Measurements from ENCODE around the gene ASPSCR1. TPM values are rescaled to one million over a fixed set of nuclear protein-coding genes. Genes with fewer than 3 reads are reported as not detected.

ASPSCR1 gene
- total RNA-seq, 1 donor from 2014 or later = 25.6 TPM

- H3K27ac Mint-ChIP-seq (ENCODE audit: unreplicated experiment) = no peak overlapping the region
- TF ChIP-seq CTCF (IDR thresholded peaks at IDR 0.05; ENCODE audit: unreplicated experiment) = no peak
- peaks cover 9% of the 10 kb centered on the region for H3K4me1 Mint-ChIP-seq (ENCODE audit: unreplicated experiment)
- H3K27me3 Mint-ChIP-seq (ENCODE audit: unreplicated experiment) = peaks cover 22% of the 10 kb centered on the region
- no peak for DNase-seq (ENCODE audit: low spot score)
- H3K4me3 Mint-ChIP-seq (ENCODE audit: unreplicated experiment) = no peak overlapping the region
- H3K9me3 Mint-ChIP-seq (ENCODE audit: unreplicated experiment) = no peaks in the 10 kb centered on the region
- peaks cover 5% of the 10 kb centered on the region for H3K36me3 Mint-ChIP-seq (ENCODE audit: low read depth, unreplicated experiment)
Measured at GRCh38 chr17:81930142-81931125, 47.0 kb upstream of the ASPSCR1 start.

- no peaks in the 10 kb centered on the region for H3K9me3 Mint-ChIP-seq (ENCODE audit: unreplicated experiment)
- H3K36me3 Mint-ChIP-seq (ENCODE audit: low read depth, unreplicated experiment) = peaks cover 5% of the 10 kb centered on the region
- no peak for TF ChIP-seq CTCF (IDR thresholded peaks at IDR 0.05; ENCODE audit: unreplicated experiment)
- peaks cover 8% of the 10 kb centered on the region for H3K4me1 Mint-ChIP-seq (ENCODE audit: unreplicated experiment)
- no peak overlapping the region for H3K27ac Mint-ChIP-seq (ENCODE audit: unreplicated experiment)
- peaks cover 19% of the 10 kb centered on the region for H3K27me3 Mint-ChIP-seq (ENCODE audit: unreplicated experiment)
- no peak overlapping the region for H3K4me3 Mint-ChIP-seq (ENCODE audit: unreplicated experiment)
- DNase-seq (ENCODE audit: low spot score) = no peak
Measured at GRCh38 chr17:81931189-81931556, 46.3 kb upstream of the ASPSCR1 start.

GRCh38 chr17:81931557-81932332 lies 45.7 kb upstream of the ASPSCR1 start:
- H3K4me1 Mint-ChIP-seq (ENCODE audit: unreplicated experiment) = peaks cover 4% of the 10 kb centered on the region
- no peak for DNase-seq (ENCODE audit: low spot score)
- no peak overlapping the region for H3K27ac Mint-ChIP-seq (ENCODE audit: unreplicated experiment)
- H3K9me3 Mint-ChIP-seq (ENCODE audit: unreplicated experiment) = no peaks in the 10 kb centered on the region
- H3K27me3 Mint-ChIP-seq (ENCODE audit: unreplicated experiment) = peaks cover 14% of the 10 kb centered on the region
- no peak overlapping the region for H3K4me3 Mint-ChIP-seq (ENCODE audit: unreplicated experiment)
- peaks cover 5% of the 10 kb centered on the region for H3K36me3 Mint-ChIP-seq (ENCODE audit: low read depth, unreplicated experiment)
- no peak for TF ChIP-seq CTCF (IDR thresholded peaks at IDR 0.05; ENCODE audit: unreplicated experiment)

- Mint-ChIP-seq H3K4me3 (ENCODE audit: unreplicated experiment) (no peak overlapping the region), H3K27me3 (ENCODE audit: unreplicated experiment) (peaks cover 14% of the 10 kb centered on the region), H3K9me3 (ENCODE audit: unreplicated experiment) (no peaks in the 10 kb centered on the region), H3K4me1 (ENCODE audit: unreplicated experiment) (peaks cover 5% of the 10 kb centered on the region), H3K36me3 (ENCODE audit: low read depth, unreplicated experiment) (peaks cover 5% of the 10 kb centered on the region), H3K27ac (ENCODE audit: unreplicated experiment) (no peak overlapping the region)
- no peak for DNase-seq (ENCODE audit: low spot score)
- no peak for TF ChIP-seq CTCF (IDR thresholded peaks at IDR 0.05; ENCODE audit: unreplicated experiment)
Measured at GRCh38 chr17:81932333-81932983, 45.0 kb upstream of the ASPSCR1 start.

Data from endothelial cell (in vitro differentiated cells).